Measurements from ENCODE around the gene CDC27.
"Not testable (repeated sequence)": the region's sequence is repeated elsewhere in the genome, so short reads cannot be mapped to it uniquely, and the experiment has no call there.

Gene CDC27

GRCh38 chr17:47192554-47192953 lies 3.5 kb upstream of the CDC27 start:
- no peak for FAIRE-seq

GRCh38 chr17:47190770-47191169 lies 1.7 kb upstream of the CDC27 start:
- FAIRE-seq, result no peak

GRCh38 chr17:47190243-47190642 lies 1.1 kb upstream of the CDC27 start:
- FAIRE-seq, result no peak

- FAIRE-seq, result no peak
These were observed 690 bp upstream of the CDC27 start for GRCh38 chr17:47189732-47190237.

GRCh38 chr17:47188271-47188875 lies 722 bp downstream of the CDC27 start:
- no peak for FAIRE-seq

GRCh38 chr17:47184681-47185080 lies 4.4 kb downstream of the CDC27 start:
- FAIRE-seq, result no peak

- not testable (repeated sequence) for FAIRE-seq
These were observed 8.1 kb downstream of the CDC27 start for GRCh38 chr17:47180988-47181387.

- FAIRE-seq, result no peak
These were observed 8.8 kb downstream of the CDC27 start for GRCh38 chr17:47180337-47180736.

- FAIRE-seq, result no peak
These were observed 10.0 kb downstream of the CDC27 start for GRCh38 chr17:47179141-47179540.

- no peak for FAIRE-seq
These were observed 11.8 kb downstream of the CDC27 start for GRCh38 chr17:47177261-47177660.

GRCh38 chr17:47176389-47176826 lies 12.7 kb downstream of the CDC27 start:
- FAIRE-seq, result no peak

- not testable (repeated sequence) for FAIRE-seq
These were observed 14.3 kb downstream of the CDC27 start for GRCh38 chr17:47174823-47175222.

GRCh38 chr17:47172696-47173565 lies 16.2 kb downstream of the CDC27 start:
- FAIRE-seq, result no peak

GRCh38 chr17:47170710-47171109 lies 18.4 kb downstream of the CDC27 start:
- no peak for FAIRE-seq

- not testable (repeated sequence) for FAIRE-seq
These were observed 20.2 kb downstream of the CDC27 start for GRCh38 chr17:47168896-47169295.

- not testable (repeated sequence) for FAIRE-seq
These were observed 22.2 kb downstream of the CDC27 start for GRCh38 chr17:47166854-47167253.

- FAIRE-seq, result no peak
These were observed 24.0 kb downstream of the CDC27 start for GRCh38 chr17:47165137-47165536.

GRCh38 chr17:47164263-47164662 lies 24.8 kb downstream of the CDC27 start:
- no peak for FAIRE-seq

GRCh38 chr17:47162013-47162622 lies 27.0 kb downstream of the CDC27 start:
- FAIRE-seq, result no peak

- no peak for FAIRE-seq
These were observed 29.8 kb downstream of the CDC27 start for GRCh38 chr17:47159315-47159714.

GRCh38 chr17:47145351-47145750 lies 43.7 kb downstream of the CDC27 start:
- no peak for FAIRE-seq

- no peak for FAIRE-seq
These were observed 53.9 kb downstream of the CDC27 start for GRCh38 chr17:47135235-47135634.

GRCh38 chr17:47134354-47134753 lies 54.7 kb downstream of the CDC27 start:
- FAIRE-seq, result not testable (repeated sequence)

- no peak for FAIRE-seq
These were observed 57.3 kb downstream of the CDC27 start for GRCh38 chr17:47131761-47132160.
